Vagina (tissue), 2 donors: ENCODE data around the gene ITGAL.

Source experiments
- CTCF ChIP-seq, 3 experiments: fragments of 450-650 bp in 2 of 3; fragments of 200-600 bp in 1 of 3; sonication (generic) in 1 of 3; IDR thresholded peaks; one replicate each; pipeline ENCODE4 v1.5.1; 2017 to 2019; ENCODE audit warnings: antibody characterized with exemption in 3 of 3, mild to moderate bottlenecking in 2 of 3, moderate library complexity in 2 of 3
- POLR2AphosphoS5 ChIP-seq, 2 donors: sonication (generic); formaldehyde crosslinking; IDR thresholded peaks; one replicate each; pipeline ENCODE4 v1.9.0; 2017; ENCODE audit warnings: antibody characterized with exemption in 2 of 2, mild to moderate bottlenecking in 2 of 2, low read depth in 1 of 2; ENCODE audit not compliant: insufficient read depth in 1 of 2

- TF ChIP-seq CTCF (IDR thresholded peaks at IDR 0.05), result no peak
- TF ChIP-seq POLR2AphosphoS5 (IDR thresholded peaks at IDR 0.05; ENCODE audit: insufficient read depth in 1 of 2, low read depth in 1 of 2), result no peak
These were observed 52.3 kb downstream of the ITGAL start for GRCh38 chr16:30524575-30525568.
